H9 (cell line): ENCODE results near the gene CTSA. TPM values are rescaled to one million over a fixed set of nuclear protein-coding genes. Genes with fewer than 3 reads are reported as not detected.

ENCODE experiments used
- DNase-seq: peaks from one replicate; pipeline ENCODE4 v3.0.0-alpha.2; 2017
- H2AFZ ChIP-seq: one replicate; pipeline ENCODE4 v1.6.1; 2013; ENCODE audit warnings: mild to moderate bottlenecking, low read length, control low read depth, moderate library complexity
- H2AK5ac ChIP-seq: 2 replicates; pipeline ENCODE4 v1.6.1; 2013; ENCODE audit warnings: low read length, control low read depth, mixed read lengths; ENCODE audit not compliant: insufficient read length
- H2BK120ac ChIP-seq: one replicate; pipeline ENCODE4 v1.6.1; 2013; ENCODE audit warnings: low read depth, mild to moderate bottlenecking, low read length, control low read depth, inconsistent platforms; ENCODE audit not compliant: poor library complexity, severe bottlenecking
- H2BK12ac ChIP-seq: 2 replicates; pipeline ENCODE4 v1.6.1; 2013; ENCODE audit warnings: low read length, control low read depth, mixed read lengths, low read depth; ENCODE audit not compliant: insufficient read length
- H2BK15ac ChIP-seq: 2 replicates; pipeline ENCODE4 v1.6.1; 2013; ENCODE audit warnings: low read depth, low read length, control low read depth
- H2BK20ac ChIP-seq: one replicate; pipeline ENCODE4 v1.6.1; 2013; ENCODE audit warnings: low read depth, mild to moderate bottlenecking, low read length, control low read depth, inconsistent platforms; ENCODE audit not compliant: poor library complexity, severe bottlenecking
- H2BK5ac ChIP-seq: 2 replicates; pipeline ENCODE4 v1.6.1; 2013; ENCODE audit warnings: low read length, control low read depth, mixed read lengths; ENCODE audit not compliant: insufficient read length
- H3K14ac ChIP-seq: 2 replicates; pipeline ENCODE4 v1.6.1; 2013; ENCODE audit warnings: low read length, control low read depth; ENCODE audit not compliant: insufficient read depth
- H3K18ac ChIP-seq: 2 replicates; pipeline ENCODE4 v1.6.1; 2013; ENCODE audit warnings: low read depth, mild to moderate bottlenecking, mixed read lengths, low read length, control low read depth; ENCODE audit not compliant: insufficient read length
- H3K23ac ChIP-seq: 2 replicates; pipeline ENCODE4 v1.6.1; 2013; ENCODE audit warnings: low read length, control low read depth, mixed read lengths, low read depth; ENCODE audit not compliant: insufficient read length
- H3K23me2 ChIP-seq: 2 replicates; pipeline ENCODE4 v1.6.1; 2013; ENCODE audit warnings: low read depth, mild to moderate bottlenecking, mixed read lengths, low read length, control low read depth; ENCODE audit not compliant: insufficient read length, poor library complexity, severe bottlenecking
- H3K27ac ChIP-seq: 2 replicates; pipeline ENCODE4 v1.5.1; 2013; ENCODE audit warnings: low read length, control low read depth, mixed read lengths, low read depth; ENCODE audit not compliant: insufficient read length
- H3K27me3 ChIP-seq: 2 replicates; pipeline ENCODE4 v1.6.1; 2013; ENCODE audit warnings: low read length, control low read depth, inconsistent platforms; ENCODE audit not compliant: insufficient read depth
- H3K4ac ChIP-seq: 2 replicates; pipeline ENCODE4 v1.6.1; 2013; ENCODE audit warnings: low read depth, mild to moderate bottlenecking, control low read depth, inconsistent platforms, low read length, moderate library complexity
- H3K4me1 ChIP-seq: 2 replicates; pipeline ENCODE4 v1.6.1; 2013; ENCODE audit warnings: low read length, control low read depth, inconsistent platforms; ENCODE audit not compliant: insufficient read depth
- H3K4me2 ChIP-seq: 2 replicates; pipeline ENCODE4 v1.6.1; 2013; ENCODE audit warnings: low read length, control low read depth, mixed read lengths; ENCODE audit not compliant: insufficient read length, insufficient read depth
- H3K56ac ChIP-seq: 2 replicates; pipeline ENCODE4 v1.6.1; 2013; ENCODE audit warnings: low read depth, mild to moderate bottlenecking, mixed read lengths, low read length, control low read depth; ENCODE audit not compliant: insufficient read length
- H3K79me1 ChIP-seq: 2 replicates; pipeline ENCODE4 v1.6.1; 2013; ENCODE audit warnings: low read depth, mild to moderate bottlenecking, moderate library complexity, low read length, control low read depth, inconsistent platforms; ENCODE audit not compliant: insufficient read depth, poor library complexity, severe bottlenecking
- H3K79me2 ChIP-seq: 2 replicates; pipeline ENCODE4 v1.6.1; 2013; ENCODE audit warnings: low read length, control low read depth, inconsistent platforms; ENCODE audit not compliant: insufficient read depth
- H3K9ac ChIP-seq: 2 replicates; pipeline ENCODE4 v1.6.1; 2013; ENCODE audit warnings: low read length, control low read depth, mixed read lengths; ENCODE audit not compliant: insufficient read length; ENCODE audit errors: extremely low read depth
- H3K9me3 ChIP-seq: one replicate; pipeline ENCODE4 v1.6.1; 2013; ENCODE audit warnings: low read depth, low read length, inconsistent platforms; ENCODE audit not compliant: control insufficient read depth
- H3T11ph ChIP-seq: one replicate; pipeline ENCODE4 v1.6.1; 2013; ENCODE audit warnings: mild to moderate bottlenecking, low read length, control low read depth, inconsistent platforms
- H4K20me1 ChIP-seq: one replicate; pipeline ENCODE4 v1.6.1; 2013; ENCODE audit not compliant: control insufficient read depth, insufficient read length, insufficient read depth
- H4K5ac ChIP-seq: 2 replicates; pipeline ENCODE4 v1.6.1; 2013; ENCODE audit warnings: low read depth, mild to moderate bottlenecking, mixed read lengths, low read length, control low read depth; ENCODE audit not compliant: insufficient read length
- H4K8ac ChIP-seq: replicated peaks from 2 replicates; pipeline ENCODE4 v1.6.1; 2013; ENCODE audit warnings: low read length, control low read depth, mixed read lengths, low read depth; ENCODE audit not compliant: insufficient read length
- H4K91ac ChIP-seq: 2 replicates; pipeline ENCODE4 v1.6.1; 2013; ENCODE audit warnings: low read depth, mild to moderate bottlenecking, moderate library complexity, mixed read lengths, low read length, control low read depth; ENCODE audit not compliant: insufficient read length
- H3K27ac Mint-ChIP-seq, 3 experiments: 2 replicates in 2 of 3; 3 replicates in 1 of 3; pipeline ENCODE4 v1.8.0; 2020 to 2021; ENCODE audit warnings: mixed read lengths in 3 of 3, mild to moderate bottlenecking in 1 of 3, moderate library complexity in 1 of 3
- H3K27me3 Mint-ChIP-seq: 2 replicates; pipeline ENCODE4 v1.8.0; 2021; ENCODE audit warnings: low read depth, mild to moderate bottlenecking, moderate library complexity, mixed read lengths
- H3K36me3 Mint-ChIP-seq, 3 experiments: 2 replicates in 2 of 3; 3 replicates in 1 of 3; pipeline ENCODE4 v1.8.0; 2020 to 2021; ENCODE audit warnings: low read depth in 3 of 3, mixed read lengths in 3 of 3; ENCODE audit not compliant: insufficient read depth in 1 of 3
- H3K4me1 Mint-ChIP-seq, 2 experiments: 2 replicates each; pipeline ENCODE4 v1.8.0; 2020; ENCODE audit warnings: mixed read lengths in 2 of 2
- H3K4me3 Mint-ChIP-seq, 2 experiments: 2 replicates in 1 of 2; 3 replicates in 1 of 2; pipeline ENCODE4 v1.8.0; 2020 to 2021; ENCODE audit warnings: mild to moderate bottlenecking in 2 of 2, mixed read lengths in 2 of 2, moderate library complexity in 1 of 2
- H3K9me3 Mint-ChIP-seq, 2 experiments: 2 replicates in 1 of 2; 3 replicates in 1 of 2; pipeline ENCODE4 v1.8.0; 2020; ENCODE audit warnings: mild to moderate bottlenecking in 2 of 2, mixed read lengths in 2 of 2, moderate library complexity in 1 of 2
- WGBS: extraction: QIAGEN DNeasy Blood & Tissue Kit; methylation state at CpG from one replicate; pipeline ENCODE4 v1.1.7; 2013; ENCODE audit warnings: missing lambda C conversion rate, low lambda C conversion rate, mixed read lengths; ENCODE audit not compliant: insufficient read length; ENCODE audit errors: extremely low coverage; 5-methylcytosine and 5-hydroxymethylcytosine counted together
- total RNA-seq: library from RNA; stranded (reverse); gene quantifications from 2 replicates; pipeline ENCODE4 v1.2.1, GENCODE V29; 2021
- TF ChIP-seq, protein P1 (sequence below): fragments of 200-600 bp; sonication (generic); conservative IDR thresholded peaks from 3 replicates; pipeline ENCODE4 v1.8.0; 2021; ENCODE audit warnings: antibody characterized with exemption, mild to moderate bottlenecking

Gene CTSA
- total RNA-seq, 1 experiment from 2014 or later, result 64.4 TPM

DNA sequence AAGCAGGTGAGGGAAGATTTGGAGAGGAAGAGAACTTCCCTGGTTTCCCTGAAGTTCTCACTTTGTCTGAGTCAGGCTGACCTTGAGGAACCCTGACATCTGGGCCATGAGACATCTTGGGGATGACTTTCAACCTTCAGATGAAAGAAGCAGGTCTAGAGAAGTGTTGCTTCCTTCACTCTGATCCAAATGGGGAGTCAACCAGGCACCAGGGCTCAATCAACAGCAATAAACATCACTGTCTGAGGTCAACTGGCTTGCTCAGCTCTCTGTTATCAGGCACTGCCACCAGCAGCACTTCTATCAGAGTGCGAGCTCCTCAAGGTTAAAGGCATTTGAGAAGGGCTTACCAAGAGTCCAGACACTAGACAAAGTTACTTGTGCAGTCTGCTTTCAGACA is 40.2 kb upstream of the CTSA start:
- WGBS, result no CpG with 5 or more reads among the region's 1 CpG

More for the DNA sequence above, 40.2 kb upstream of the CTSA start:
- Histone ChIP-seq H4K8ac (no peak overlapping the region), H3K27ac (no peak overlapping the region), H2BK20ac (no peak overlapping the region), H3K9me3 (no peaks in the 10 kb centered on the region), H3K79me1 (no peaks in the 10 kb centered on the region), H3K27me3 (no peaks in the 10 kb centered on the region), H3K23ac (no peak overlapping the region), H2BK120ac (no peak overlapping the region), H3K18ac (no peak overlapping the region), H4K5ac (no peak overlapping the region), H4K91ac (no peak overlapping the region), H3K4ac (no peak overlapping the region), H3T11ph (no peak overlapping the region), H2AFZ (no peak overlapping the region), H3K23me2 (no peaks in the 10 kb centered on the region), H3K4me1 (peaks cover 12% of the 10 kb centered on the region; the same call in 1 of the 2 replicates), H2BK15ac (no peak overlapping the region), H3K9ac (no peak overlapping the region), H3K56ac (no peak overlapping the region), H2BK5ac (no peak overlapping the region), H2AK5ac (no peak overlapping the region), H4K20me1 (no peaks in the 10 kb centered on the region), H3K14ac (no peak overlapping the region), H3K4me2 (no peak overlapping the region), H3K79me2 (no peaks in the 10 kb centered on the region), H2BK12ac (no peak overlapping the region)
- Mint-ChIP-seq H3K4me1 (peaks cover 36 to 38% of the 10 kb centered on the region in 2 experiments), H3K9me3 (no peaks in the 10 kb centered on the region), H3K36me3 (peaks cover 8 to 43% (median 29%) of the 10 kb centered on the region in 3 experiments; a peak in 6 of 7 replicates), H3K4me3 (no peak overlapping the region), H3K27me3 (no peaks in the 10 kb centered on the region), H3K27ac (peak overlapping the region in 2 of 3 experiments; percentile 62 to 83; a peak in 3 of 7 replicates)
- no peak for DNase-seq
- TF ChIP-seq, protein P1, sequence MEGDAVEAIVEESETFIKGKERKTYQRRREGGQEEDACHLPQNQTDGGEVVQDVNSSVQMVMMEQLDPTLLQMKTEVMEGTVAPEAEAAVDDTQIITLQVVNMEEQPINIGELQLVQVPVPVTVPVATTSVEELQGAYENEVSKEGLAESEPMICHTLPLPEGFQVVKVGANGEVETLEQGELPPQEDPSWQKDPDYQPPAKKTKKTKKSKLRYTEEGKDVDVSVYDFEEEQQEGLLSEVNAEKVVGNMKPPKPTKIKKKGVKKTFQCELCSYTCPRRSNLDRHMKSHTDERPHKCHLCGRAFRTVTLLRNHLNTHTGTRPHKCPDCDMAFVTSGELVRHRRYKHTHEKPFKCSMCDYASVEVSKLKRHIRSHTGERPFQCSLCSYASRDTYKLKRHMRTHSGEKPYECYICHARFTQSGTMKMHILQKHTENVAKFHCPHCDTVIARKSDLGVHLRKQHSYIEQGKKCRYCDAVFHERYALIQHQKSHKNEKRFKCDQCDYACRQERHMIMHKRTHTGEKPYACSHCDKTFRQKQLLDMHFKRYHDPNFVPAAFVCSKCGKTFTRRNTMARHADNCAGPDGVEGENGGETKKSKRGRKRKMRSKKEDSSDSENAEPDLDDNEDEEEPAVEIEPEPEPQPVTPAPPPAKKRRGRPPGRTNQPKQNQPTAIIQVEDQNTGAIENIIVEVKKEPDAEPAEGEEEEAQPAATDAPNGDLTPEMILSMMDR, result no peak
